HG02852 (cell line): ENCODE results near the gene NOVA2.
"Not testable (repeated sequence)": the region's sequence is repeated elsewhere in the genome, so short reads cannot be mapped to it uniquely, and the experiment has no call there.

Experiments
- ATAC-seq: cut with Tn5 transposase; IDR thresholded peaks from one replicate; pipeline ENCODE4 v1.9.1; 2021; ENCODE audit warnings: mild to moderate bottlenecking, moderate library complexity; ENCODE audit not compliant: unreplicated experiment

NOVA2 gene

DNA sequence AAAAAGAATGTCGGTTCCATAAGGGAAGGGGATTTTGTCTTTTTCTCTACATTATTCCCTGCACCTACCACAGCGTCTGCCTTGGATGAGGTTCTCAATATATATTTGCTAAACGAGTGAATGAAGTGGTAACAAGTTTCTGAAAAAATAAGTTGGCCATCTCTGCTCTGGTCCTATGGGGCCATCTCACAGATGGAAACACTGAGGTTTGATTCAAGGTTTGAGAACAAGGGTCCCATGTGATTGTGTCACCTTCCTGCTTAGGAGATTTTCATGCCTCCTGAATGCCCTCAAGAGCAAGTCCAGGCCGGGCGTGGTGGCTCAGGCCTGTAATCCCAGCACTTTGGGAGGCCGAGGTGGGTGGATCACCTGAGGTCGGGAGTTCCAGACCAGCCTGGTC lies 74.4 kb downstream of the NOVA2 start:
- ATAC-seq: no peak

GRCh38 chr19:45897261-45897812 lies 76.3 kb downstream of the NOVA2 start:
- no peak for ATAC-seq

DNA sequence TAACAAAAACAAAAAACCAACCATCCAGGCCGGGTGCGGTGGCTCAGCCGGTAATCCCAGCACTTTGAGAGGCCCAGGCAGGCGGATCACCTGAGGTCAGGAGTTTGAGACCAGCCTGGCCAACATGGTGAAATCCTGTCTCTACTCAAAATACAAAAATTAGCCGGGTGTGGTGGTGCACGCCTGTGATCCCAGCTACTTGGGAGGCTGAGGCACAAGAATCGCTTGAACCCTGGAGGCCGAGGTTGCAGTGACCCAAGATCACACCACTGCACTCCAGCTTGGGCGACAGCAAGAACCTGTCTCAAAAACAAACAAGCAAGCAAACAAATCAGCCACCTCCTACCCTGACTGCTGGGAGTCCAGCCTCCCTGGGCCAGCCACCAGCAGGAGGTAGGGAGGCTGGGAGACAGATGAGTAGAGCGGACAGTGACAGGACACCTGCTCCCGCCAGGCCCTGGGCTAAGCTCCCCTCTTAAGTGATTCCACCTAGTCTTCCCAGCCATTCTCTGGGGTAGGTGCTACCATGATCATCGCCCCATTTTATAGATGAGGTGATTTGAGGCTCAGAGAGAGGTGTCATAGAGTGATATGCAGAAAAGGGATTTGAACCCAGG lies 77.6 kb downstream of the NOVA2 start:
- not testable (repeated sequence) for ATAC-seq

- ATAC-seq: no peak
Measured at GRCh38 chr19:45895519-45895972, 78.1 kb downstream of the NOVA2 start.

DNA sequence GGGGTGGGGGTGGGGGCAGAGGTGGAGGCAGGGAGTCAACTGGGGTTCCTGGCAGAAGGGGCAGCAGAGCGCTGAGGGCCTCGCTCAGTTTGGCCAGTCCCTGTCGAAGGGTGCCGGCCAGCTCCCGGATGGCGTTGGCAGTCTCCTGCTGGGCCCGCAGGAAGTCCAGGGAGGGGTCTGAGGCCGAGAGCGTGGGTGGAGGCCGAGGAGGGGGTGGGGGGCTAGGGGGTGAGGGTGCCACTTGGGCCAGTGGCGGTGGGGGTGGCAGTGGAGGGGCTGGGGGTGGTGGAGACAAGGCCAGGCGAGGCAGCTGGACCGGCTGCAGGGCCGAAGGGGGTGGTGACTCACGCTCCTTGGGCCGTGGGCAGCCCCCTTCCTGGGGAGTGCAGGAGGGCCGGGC lies 82.8 kb downstream of the NOVA2 start:
- no peak for ATAC-seq

GRCh38 chr19:45889210-45889885 lies 84.3 kb downstream of the NOVA2 start:
- ATAC-seq: no peak

GRCh38 chr19:45887200-45887710 lies 86.4 kb downstream of the NOVA2 start:
- ATAC-seq: no peak

- ATAC-seq: peak; percentile 47
Measured at GRCh38 chr19:45886427-45887199, 87.1 kb downstream of the NOVA2 start.

GRCh38 chr19:45885556-45886426 lies 87.9 kb downstream of the NOVA2 start, which contains the start of gene IRF2BP1:
TSS of gene IRF2BP1 (minus strand) at chr19:45886141. CDS start at chr19:45885774, 367 bp downstream.
- peak; percentile 54 for ATAC-seq

- no peak for ATAC-seq
Measured at GRCh38 chr19:45884682-45885555, 88.7 kb downstream of the NOVA2 start.

DNA sequence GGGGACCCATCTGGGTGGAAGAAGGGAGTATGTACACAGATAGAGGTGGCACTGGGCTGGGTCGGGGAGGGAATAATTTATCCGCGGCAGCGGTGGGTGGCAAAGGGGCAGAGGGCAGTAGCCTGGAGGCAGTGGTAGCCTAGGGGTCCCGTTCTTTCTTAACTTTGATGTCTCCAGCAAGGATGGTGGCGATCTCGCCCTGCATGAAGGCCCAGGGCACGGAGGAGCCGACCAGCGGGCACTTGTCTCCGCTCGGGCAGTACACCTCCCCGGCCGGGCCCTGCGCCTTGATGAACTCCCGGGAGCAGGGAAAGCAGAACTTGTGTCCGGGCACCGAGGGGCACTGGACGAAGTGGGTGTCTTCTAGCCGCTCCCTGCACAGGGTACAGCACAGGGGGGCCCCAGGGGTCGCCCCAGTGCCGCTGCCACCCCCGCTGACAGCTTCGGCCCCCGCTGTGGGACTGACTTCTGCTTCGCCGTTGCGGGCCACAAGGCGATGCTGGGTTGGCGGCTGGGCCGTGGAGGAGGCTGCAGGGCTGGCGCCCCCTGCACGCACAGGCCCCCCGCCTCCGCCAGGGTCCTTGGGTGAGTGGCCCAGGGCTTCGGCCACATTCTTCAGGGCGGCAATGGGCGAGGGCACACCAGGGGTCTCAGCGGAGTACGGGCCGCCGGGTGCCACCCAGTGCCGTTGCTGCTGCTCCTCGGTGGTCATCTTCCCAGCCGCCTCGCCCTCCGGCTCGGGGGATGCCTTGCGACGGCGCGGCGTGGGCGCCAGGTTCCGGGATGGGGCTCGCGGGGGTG lies 89.6 kb downstream of the NOVA2 start:
- ATAC-seq: no peak
